GM12878 (cell line): Measurements from ENCODE around the gene PPP2R5B. TPM values are rescaled to one million over a fixed set of nuclear protein-coding genes. Genes with fewer than 3 reads are reported as not detected.

Source experiments
- ATAC-seq: fragments of 200-7000 bp; cut with Tn5 transposase; 3 replicates; pipeline ENCODE4 v1.9.1; 2020; ENCODE audit warnings: mild to moderate bottlenecking, moderate library complexity
- BruUV-seq: library from RNA; stranded (reverse); fragments of 400-500 nt; replicated peaks from 2 replicates; lab custom pipeline; 2021; lab: Mats Ljungman, UMichigan
- CTCF ChIA-PET: fragments of 300-600 bp; sonication (Branson Sonifier 250); formaldehyde crosslinking; extraction: SDS; loops from one replicate; lab custom pipeline; 2021; ENCODE audit warnings: inconsistent platforms; lab: Yijun Ruan, JAX
- POLR2A ChIA-PET: fragments of 350-600 bp; formaldehyde crosslinking; extraction: SDS; loops from one replicate; lab custom pipeline; 2021; ENCODE audit warnings: inconsistent platforms; lab: Charles Lee
- RAD21 ChIA-PET: fragments of 300-600 bp; sonication (Branson Sonifier 250); formaldehyde crosslinking; loops from one replicate; lab custom pipeline; 2023; ENCODE audit warnings: antibody characterized with exemption; ENCODE audit not compliant: unreplicated experiment; lab: Charles Lee
- SMC1A ChIA-PET: fragments of 300-600 bp; sonication (Branson Sonifier 250); formaldehyde crosslinking; loops from one replicate; lab custom pipeline; 2023; ENCODE audit not compliant: unreplicated experiment, uncharacterized antibody; lab: Charles Lee
- DNase-seq: peaks from one replicate; pipeline ENCODE4 v3.0.0-alpha.2; 2011; ENCODE audit warnings: low read depth, low spot score
- FAIRE-seq: peaks from 3 replicates; lab custom pipeline; 2011; peaks lifted over from hg19 to GRCh38; lab: Jason Lieb, UNC
- H2AFZ ChIP-seq: 2 replicates; pipeline ENCODE4 v1.6.0; 2011; ENCODE audit warnings: low read depth, low read length, control low read depth; ENCODE audit not compliant: control insufficient read depth
- H3K27ac ChIP-seq: 2 replicates; pipeline ENCODE4 v1.5.1; 2011; ENCODE audit warnings: control low read depth; ENCODE audit not compliant: control insufficient read depth, insufficient read depth
- H3K27me3 ChIP-seq, 2 experiments: replicated peaks in 1 of 2; 2 replicates each; pipeline versions ENCODE4 v1.6.0 to v1.6.1; 2011; ENCODE audit warnings: low read length in 1 of 2; ENCODE audit not compliant: control insufficient read depth in 2 of 2, insufficient read depth in 2 of 2
- H3K36me3 ChIP-seq, 2 experiments: 2 replicates each; pipeline ENCODE4 v1.5.1; 2011; ENCODE audit warnings: low read length in 1 of 2; ENCODE audit not compliant: control insufficient read depth in 2 of 2, insufficient read depth in 2 of 2
- H3K4me1 ChIP-seq: 2 replicates; pipeline ENCODE4 v1.6.1; 2011; ENCODE audit warnings: mild to moderate bottlenecking, low read length, moderate library complexity, mixed read lengths; ENCODE audit not compliant: control insufficient read depth, insufficient read depth
- H3K4me2 ChIP-seq: 2 replicates; pipeline ENCODE4 v1.6.0; 2011; ENCODE audit warnings: control low read depth; ENCODE audit not compliant: control insufficient read depth, insufficient read depth
- H3K4me3 ChIP-seq: fragments of 200-600 bp; sonication (generic); 2 replicates; pipeline ENCODE4 v1.5.1; 2016
- H3K79me2 ChIP-seq: 2 replicates; pipeline ENCODE4 v1.6.0; 2011; ENCODE audit warnings: low read length; ENCODE audit not compliant: control insufficient read depth, insufficient read depth
- H3K9ac ChIP-seq: 2 replicates; pipeline ENCODE4 v1.8.0; 2011; ENCODE audit warnings: low read length, control low read depth, mixed read lengths; ENCODE audit not compliant: control insufficient read depth, insufficient read depth
- H3K9me3 ChIP-seq: replicated peaks from 3 replicates; pipeline ENCODE4 v1.5.1; 2011; ENCODE audit warnings: mild to moderate bottlenecking, low read length; ENCODE audit not compliant: control insufficient read depth, insufficient read depth
- H4K20me1 ChIP-seq: 2 replicates; pipeline ENCODE4 v1.6.0; 2011; ENCODE audit not compliant: control insufficient read depth, insufficient read depth
- ASH2L ChIP-seq: fragments of 300-600, 200-600 bp; sonication (generic); IDR thresholded peaks from 2 replicates; pipeline ENCODE4 v1.6.1; 2017; ENCODE audit warnings: low read depth, mild to moderate bottlenecking, borderline replicate concordance
- EED ChIP-seq: sonication (generic); IDR thresholded peaks from 2 replicates; pipeline ENCODE4 v1.6.1; 2016; ENCODE audit warnings: antibody characterized with exemption, low read depth
- ELK1 ChIP-seq: IDR thresholded peaks from 2 replicates; pipeline ENCODE4 v1.6.1; 2012; ENCODE audit warnings: low read depth, low read length, improper control_type of control experiment
- IRF4 ChIP-seq: IDR thresholded peaks from 2 replicates; pipeline ENCODE4 v1.6.1; 2011; ENCODE audit warnings: low read depth, low read length
- IRF5 ChIP-seq: fragments of 450-650 bp; IDR thresholded peaks from 2 replicates; pipeline ENCODE4 v1.6.1; 2017; ENCODE audit warnings: borderline replicate concordance
- NKRF ChIP-seq: fragments of 450-650 bp; conservative IDR thresholded peaks from 2 replicates; pipeline ENCODE4 v1.6.1; 2017; ENCODE audit warnings: mild to moderate bottlenecking, moderate library complexity
- PML ChIP-seq: IDR thresholded peaks from 2 replicates; pipeline ENCODE4 v1.6.1; 2012; ENCODE audit warnings: low read length, inconsistent platforms
- RAD21 ChIP-seq: IDR thresholded peaks from 2 replicates; pipeline ENCODE4 v1.6.1; 2011; ENCODE audit warnings: mild to moderate bottlenecking, low read depth, low read length, moderate library complexity; ENCODE audit not compliant: insufficient read depth
- REST ChIP-seq: IDR thresholded peaks from 2 replicates; pipeline ENCODE4 v1.6.1; 2012; ENCODE audit warnings: mild to moderate bottlenecking, low read depth, low read length
- SMAD5 ChIP-seq: IDR thresholded peaks from 2 replicates; pipeline ENCODE4 v1.6.1; 2016; ENCODE audit warnings: antibody characterized with exemption, low read depth
- SMARCA5 ChIP-seq: fragments of 450-650 bp; IDR thresholded peaks from 2 replicates; pipeline ENCODE4 v1.6.1; 2017; ENCODE audit warnings: mild to moderate bottlenecking
- SRF ChIP-seq, 2 experiments: IDR thresholded peaks; 2 replicates each; pipeline ENCODE4 v1.6.1; 2011; ENCODE audit warnings: low read depth in 2 of 2, low read length in 2 of 2, mild to moderate bottlenecking in 1 of 2, moderate library complexity in 1 of 2
- TARDBP ChIP-seq: IDR thresholded peaks from 2 replicates; pipeline ENCODE4 v1.6.1; 2016; ENCODE audit warnings: borderline replicate concordance
- ZNF207 ChIP-seq: fragments of 450-650 bp; IDR thresholded peaks from 2 replicates; pipeline ENCODE4 v1.6.1; 2014; ENCODE audit warnings: antibody characterized with exemption, mild to moderate bottlenecking, borderline replicate concordance
- ZNF622 ChIP-seq: fragments of 450-650 bp; IDR thresholded peaks from 2 replicates; pipeline ENCODE4 v1.6.1; 2017; ENCODE audit warnings: mild to moderate bottlenecking, inconsistent platforms
- WGBS: methylation state at CpG from one replicate; pipeline ENCODE4 v1.1.6; 2016; ENCODE audit warnings: low lambda C conversion rate; ENCODE audit not compliant: insufficient replicate concordance, insufficient coverage; ENCODE audit errors: missing lambda C conversion rate; 5-methylcytosine and 5-hydroxymethylcytosine counted together
- in situ Hi-C: fragments of 300-500 bp; cut with MboI; formaldehyde crosslinking; loops from 9 replicates; pipeline ENCODE4 v1.14.3; 2018; ENCODE audit warnings: mixed read lengths
- intact Hi-C: fragments of 100-400 bp; cut with micrococcal nuclease; formaldehyde crosslinking; loops from one replicate; pipeline ENCODE4 v1.14.2; 2022; ENCODE audit not compliant: unreplicated experiment
- polyA plus RNA-seq, 11 experiments: library from polyadenylated mRNA; depleted of rRNA in 4 of 11; unstranded in 6 of 11; stranded (reverse) in 5 of 11; fragments of >200 nt; fragmentation: Nextera tagmentation in 4 of 11; fragmentation: Illumina TruSeq in 1 of 11; extraction: Ambion mirVana in 4 of 11; extraction: Trizol in 1 of 11; gene quantifications; 1 replicate in 1 of 11; 2 replicates in 10 of 11; pipeline versions ENCODE4 v1.2.1 to v1.2.3, GENCODE V29; 2011 to 2016; ENCODE audit warnings: inconsistent platforms in 2 of 11, missing spikeins in 2 of 11, low read depth in 1 of 11
- total RNA-seq, 4 experiments: library from RNA; depleted of rRNA in 3 of 4; stranded (reverse); fragments of >200 nt in 3 of 4; fragmentation: Illumina TruSeq in 1 of 4; extraction: Trizol in 1 of 4; gene quantifications; 2 replicates each; pipeline versions ENCODE4 v1.2.1 to v1.2.3, GENCODE V29; 2013 to 2021

Gene PPP2R5B
- total and polyA plus RNA-seq, 10 of the 15 experiments (the other 5 are each of a cell fraction or from before 2014, with no cell fraction given), result 0.08 to 6.7 (median 2.0) TPM

GRCh38 chr11:64931290-64931689 lies 6.8 kb downstream of the PPP2R5B start:
- no peak overlapping the region for H3K4me2 ChIP-seq
- no peak overlapping the region for H2AFZ ChIP-seq
- no peaks in the 10 kb centered on the region; a peak in 1 of 4 replicates for H3K36me3 ChIP-seq
- no peaks in the 10 kb centered on the region for H3K9me3 ChIP-seq
- H3K4me1 ChIP-seq, result no peaks in the 10 kb centered on the region
- BruUV-seq, result no TSS peak
- ATAC-seq, result no peak
- no peaks in the 10 kb centered on the region for H4K20me1 ChIP-seq
- POLR2A ChIA-PET, result no interaction called here
- SMC1A ChIA-PET, result no interaction called here
- TF ChIP-seq RAD21 (no peak), PML (no peak), TARDBP (no peak), IRF5 (no peak), ELK1 (no peak), EED (no peak), SMARCA5 (no peak), ZNF622 (no peak), SMAD5 (no peak), ZNF207 (no peak), REST (no peak), NKRF (no peak), ASH2L (no peak), SRF (IDR thresholded peaks at IDR 0.05; ENCODE audit: low read depth in 2 of 2, low read length in 2 of 2) (no peak), IRF4 (no peak)
- H3K4me3 ChIP-seq, result no peak overlapping the region
- CTCF ChIA-PET, result no interaction called here
- H3K9ac ChIP-seq, result no peak overlapping the region
- no peak for DNase-seq
- no peaks in the 10 kb centered on the region for H3K27me3 ChIP-seq
- FAIRE-seq, result no peak
- 66% methylated on average over 7 of the region's 7 CpGs for WGBS
- RAD21 ChIA-PET, result interaction anchor here (0.6 kb wide), 1 partner anchor 27 kb away, joined by 3 read pairs; no protein-coding TSS in a partner anchor
- in situ Hi-C loops, result no loop called here
- no peaks in the 10 kb centered on the region for H3K79me2 ChIP-seq
- intact Hi-C loops, result no loop called here
- no peak overlapping the region for H3K27ac ChIP-seq
